ENCODE data around the gene DOCK1.
A peak's percentile ranks its signal among the peaks of the same experiment; 100 is the strongest.

The DOCK1 gene

DNA sequence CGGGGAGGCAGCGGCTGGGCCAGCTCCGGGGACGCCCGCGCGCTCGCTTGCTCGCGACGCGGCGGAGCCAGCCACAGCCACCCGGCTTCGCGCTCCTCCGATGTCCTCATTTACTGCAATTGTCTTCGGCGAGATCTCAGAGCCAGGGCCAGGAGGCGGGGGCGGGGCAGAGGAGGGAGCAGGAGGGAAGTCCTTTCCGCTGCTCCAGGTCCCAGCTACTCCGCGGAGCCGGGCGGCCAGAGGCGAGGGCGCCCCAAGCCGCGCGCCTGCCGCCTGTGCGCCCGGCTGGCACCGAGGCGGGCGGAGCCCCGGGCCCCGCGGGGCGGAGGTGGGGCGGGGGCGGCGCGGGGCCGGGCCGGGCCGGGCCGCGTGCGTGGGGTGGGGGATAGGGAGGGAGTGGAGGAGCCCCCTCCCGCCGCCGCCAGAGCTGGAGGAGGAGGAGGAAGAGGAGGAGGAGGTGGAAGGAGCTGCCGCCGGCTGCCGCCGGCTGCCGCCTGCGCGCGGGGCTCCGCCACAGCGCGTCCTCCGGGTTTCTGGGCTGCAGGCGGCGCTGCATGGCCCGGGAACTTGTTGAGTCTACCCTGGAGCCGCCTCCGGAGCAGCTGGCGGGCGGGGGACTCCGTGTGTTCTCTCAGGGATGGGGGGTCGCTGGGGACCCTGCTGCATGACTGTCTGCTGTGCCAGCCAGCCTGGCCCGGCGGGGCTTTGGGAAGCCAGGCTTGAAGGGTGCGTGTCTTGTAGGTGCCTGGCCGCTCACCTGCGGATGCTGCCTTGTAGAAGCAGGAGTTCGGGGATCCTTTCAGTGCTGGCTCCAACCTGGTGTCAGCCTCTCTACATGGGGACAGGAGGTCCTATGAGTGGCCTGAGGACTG, 291.3 kb downstream of the DOCK1 start, which contains the start of gene INSYN2A:
INSYN2A (minus strand) TSS at position 310 of the 872 bp plus-strand sequence. CDS start 20,196 bp downstream, outside the sequence.
- peaks cover 3% of the 10 kb centered on the region; the same call in 1 of the 2 replicates for H3K4me1 ChIP-seq (ENCODE audit: control insufficient read depth, insufficient read depth, low read length)
- DNase-seq (ENCODE audit: low read depth, low spot score), result no peak
- H3K27me3 ChIP-seq (ENCODE audit: control insufficient read depth, insufficient read depth, low read length), result peaks cover 5% of the 10 kb centered on the region; the same call in 1 of the 2 replicates
- H3K36me3 ChIP-seq (ENCODE audit: control insufficient read depth, insufficient read depth, low read length), result no peaks in the 10 kb centered on the region
- whole genome bisulfite sequencing (ENCODE audit: insufficient coverage, insufficient read length), result no CpG with 5 or more reads among the region's 81 CpGs
- no peak within 1 kb of the TSS for H3K27ac ChIP-seq (ENCODE audit: low read length)
- H3K9me3 ChIP-seq (ENCODE audit: control insufficient read depth, insufficient read depth, low read length), result no peaks in the 10 kb centered on the region
- peak within 1 kb of the TSS; percentile 40; the same call in 1 of the 2 replicates for H3K4me3 ChIP-seq (ENCODE audit: low read length)

DNA sequence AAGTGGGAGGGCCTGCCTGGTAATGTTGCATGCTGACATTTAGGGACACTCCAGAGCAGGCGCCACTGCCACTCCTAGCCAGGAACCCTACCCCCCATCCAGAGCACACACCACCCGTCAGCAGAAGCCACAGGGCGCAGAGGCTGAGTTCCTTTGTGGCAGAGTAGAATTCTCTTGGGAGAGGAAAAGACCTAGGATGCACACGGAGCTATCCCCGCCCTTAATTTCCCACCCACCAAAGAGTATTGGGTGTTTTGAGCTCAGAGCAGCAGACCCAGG, 291.9 kb downstream of the DOCK1 start:
- Histone ChIP-seq H3K4me3 (ENCODE audit: low read length) (peak overlapping the region; percentile 40; the same call in 1 of the 2 replicates), H3K36me3 (ENCODE audit: control insufficient read depth, insufficient read depth, low read length) (no peaks in the 10 kb centered on the region), H3K4me1 (ENCODE audit: control insufficient read depth, insufficient read depth, low read length) (peaks cover 3% of the 10 kb centered on the region; the same call in 1 of the 2 replicates), H3K27me3 (ENCODE audit: control insufficient read depth, insufficient read depth, low read length) (peaks cover 5% of the 10 kb centered on the region; the same call in 1 of the 2 replicates), H3K9me3 (ENCODE audit: control insufficient read depth, insufficient read depth, low read length) (no peaks in the 10 kb centered on the region), H3K27ac (ENCODE audit: low read length) (no peak overlapping the region)
- no CpG with 5 or more reads among the region's 5 CpGs for WGBS (ENCODE audit: insufficient coverage, insufficient read length)
- DNase-seq (ENCODE audit: low read depth, low spot score), result no peak

DNA sequence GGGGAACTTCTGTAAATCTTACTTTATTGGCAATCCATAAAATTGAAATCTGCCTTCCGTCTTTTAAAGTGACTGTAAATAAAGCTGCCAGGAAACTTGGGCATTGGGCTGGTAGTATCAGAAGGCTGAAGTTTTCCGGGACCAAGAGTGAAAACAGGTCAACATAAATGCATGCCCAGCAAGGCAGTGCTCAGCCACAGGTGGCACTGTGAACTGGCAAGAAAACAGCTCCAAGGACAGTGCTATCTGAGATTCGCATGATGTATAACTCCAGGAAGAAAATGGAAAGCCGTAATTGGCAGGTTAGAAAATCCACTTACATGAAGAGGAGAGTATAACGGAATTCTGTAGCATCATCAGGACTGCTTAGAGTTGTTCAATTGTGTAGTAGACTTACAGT, 293.1 kb downstream of the DOCK1 start:
- H3K4me3 ChIP-seq (ENCODE audit: low read length), result no peak overlapping the region
- H3K9me3 ChIP-seq (ENCODE audit: control insufficient read depth, insufficient read depth, low read length), result no peaks in the 10 kb centered on the region
- DNase-seq (ENCODE audit: low read depth, low spot score), result no peak
- no peaks in the 10 kb centered on the region for H3K36me3 ChIP-seq (ENCODE audit: control insufficient read depth, insufficient read depth, low read length)
- H3K4me1 ChIP-seq (ENCODE audit: control insufficient read depth, insufficient read depth, low read length), result peaks cover 3% of the 10 kb centered on the region; the same call in 1 of the 2 replicates
- H3K27ac ChIP-seq (ENCODE audit: low read length), result no peak overlapping the region
- H3K27me3 ChIP-seq (ENCODE audit: control insufficient read depth, insufficient read depth, low read length), result peaks cover 5% of the 10 kb centered on the region; the same call in 1 of the 2 replicates
- WGBS (ENCODE audit: insufficient coverage, insufficient read length), result no CpG with 5 or more reads among the region's 5 CpGs

DNA sequence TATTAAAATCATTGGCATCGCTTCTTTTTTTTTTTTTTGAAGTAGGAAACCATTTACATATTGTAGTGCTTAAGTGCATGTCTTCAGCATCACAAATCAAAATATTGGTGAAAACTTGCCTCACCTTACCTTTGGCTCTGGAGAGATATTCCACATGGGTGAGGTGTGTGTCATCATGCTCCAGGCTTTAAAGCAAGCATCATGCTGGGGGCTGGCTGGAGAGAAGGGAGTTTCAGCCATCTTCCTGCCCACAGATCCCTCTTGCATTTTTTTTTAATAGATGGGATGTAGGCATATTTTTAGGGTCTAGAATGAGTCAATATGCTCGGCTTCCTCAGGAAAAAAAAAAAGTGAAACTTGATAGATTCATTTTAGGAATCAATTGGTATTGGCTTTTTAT, 293.5 kb downstream of the DOCK1 start:
- DNase-seq (ENCODE audit: low read depth, low spot score), result no peak
- peaks cover 3% of the 10 kb centered on the region; the same call in 1 of the 2 replicates for H3K4me1 ChIP-seq (ENCODE audit: control insufficient read depth, insufficient read depth, low read length)
- no CpG with 5 or more reads among the region's 2 CpGs for WGBS (ENCODE audit: insufficient coverage, insufficient read length)
- H3K36me3 ChIP-seq (ENCODE audit: control insufficient read depth, insufficient read depth, low read length), result no peaks in the 10 kb centered on the region
- H3K27ac ChIP-seq (ENCODE audit: low read length), result no peak overlapping the region
- H3K9me3 ChIP-seq (ENCODE audit: control insufficient read depth, insufficient read depth, low read length), result no peaks in the 10 kb centered on the region
- H3K4me3 ChIP-seq (ENCODE audit: low read length), result no peak overlapping the region
- H3K27me3 ChIP-seq (ENCODE audit: control insufficient read depth, insufficient read depth, low read length), result peaks cover 5% of the 10 kb centered on the region; the same call in 1 of the 2 replicates

DNA sequence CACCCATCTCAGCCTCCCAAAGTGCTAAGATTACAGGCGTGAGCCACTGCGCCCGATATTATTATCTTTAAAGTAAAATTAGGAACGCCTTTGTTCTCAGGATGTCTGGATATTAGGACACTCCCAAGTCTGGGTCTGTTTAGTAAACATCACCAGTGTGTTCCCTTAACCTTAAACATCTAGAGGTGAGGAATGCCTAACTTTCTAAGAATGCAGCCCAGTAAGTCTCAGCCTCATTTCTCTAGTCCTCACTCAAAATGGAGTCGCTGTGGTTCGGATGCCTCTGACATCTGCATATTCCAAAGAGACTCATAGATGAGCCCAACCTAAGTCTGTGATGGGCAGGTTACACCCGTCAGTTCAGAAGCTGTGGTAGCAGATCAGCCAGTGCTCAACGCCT, 295.4 kb downstream of the DOCK1 start:
- H3K4me1 ChIP-seq (ENCODE audit: control insufficient read depth, insufficient read depth, low read length), result peaks cover 3% of the 10 kb centered on the region; the same call in 1 of the 2 replicates
- no peaks in the 10 kb centered on the region for H3K9me3 ChIP-seq (ENCODE audit: control insufficient read depth, insufficient read depth, low read length)
- H3K27ac ChIP-seq (ENCODE audit: low read length), result no peak overlapping the region
- no peak overlapping the region for H3K4me3 ChIP-seq (ENCODE audit: low read length)
- H3K36me3 ChIP-seq (ENCODE audit: control insufficient read depth, insufficient read depth, low read length), result no peaks in the 10 kb centered on the region
- WGBS (ENCODE audit: insufficient coverage, insufficient read length), result no CpG with 5 or more reads among the region's 8 CpGs
- DNase-seq (ENCODE audit: low read depth, low spot score), result no peak
- no peaks in the 10 kb centered on the region; the same call in 1 of the 2 replicates for H3K27me3 ChIP-seq (ENCODE audit: control insufficient read depth, insufficient read depth, low read length)

DNA sequence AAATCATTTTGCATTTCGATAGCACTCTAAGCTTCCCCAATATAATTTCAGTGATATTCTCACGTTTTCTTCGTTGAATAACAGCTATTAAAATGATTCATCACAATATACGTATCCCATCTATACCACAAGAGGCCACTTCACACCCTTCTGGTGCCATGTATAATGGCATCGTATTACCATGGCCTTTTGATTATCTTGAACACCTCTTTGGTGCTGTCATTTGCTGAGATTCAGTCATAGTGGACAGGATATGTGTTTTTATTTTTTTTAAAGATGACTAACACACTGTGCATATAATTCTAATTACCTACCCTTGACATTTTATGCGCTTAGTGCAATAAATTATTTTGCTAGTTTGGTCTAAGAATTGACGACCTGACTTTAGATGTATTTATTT, 297.8 kb downstream of the DOCK1 start:
- WGBS (ENCODE audit: insufficient coverage, insufficient read length), result 100% methylated on average over 3 of the region's 7 CpGs

DNA sequence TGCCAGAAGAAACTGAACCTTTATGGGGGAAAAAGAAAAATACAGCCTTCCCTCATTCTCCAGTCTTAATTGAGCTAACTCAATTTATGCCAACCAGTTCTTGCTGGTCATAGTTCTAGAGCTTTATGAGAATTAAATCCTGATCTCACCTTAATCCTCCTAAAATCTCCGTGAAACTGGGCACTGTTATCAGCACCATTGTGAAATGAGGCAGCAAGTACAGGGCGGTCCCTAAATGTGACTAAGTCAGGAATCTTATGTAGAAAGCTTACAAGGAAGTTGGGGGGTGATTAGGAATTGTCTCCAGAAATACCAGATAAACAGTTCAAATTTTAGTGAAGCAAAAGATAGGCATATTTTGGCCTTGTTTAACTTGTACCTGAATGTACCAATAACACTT, 301.9 kb downstream of the DOCK1 start:
- Histone ChIP-seq H3K4me1 (ENCODE audit: control insufficient read depth, insufficient read depth, low read length) (peaks cover 5% of the 10 kb centered on the region; the same call in 1 of the 2 replicates), H3K36me3 (ENCODE audit: control insufficient read depth, insufficient read depth, low read length) (no peaks in the 10 kb centered on the region), H3K4me3 (ENCODE audit: low read length) (no peak overlapping the region), H3K27ac (ENCODE audit: low read length) (no peak overlapping the region), H3K27me3 (ENCODE audit: control insufficient read depth, insufficient read depth, low read length) (no peaks in the 10 kb centered on the region), H3K9me3 (ENCODE audit: control insufficient read depth, insufficient read depth, low read length) (no peaks in the 10 kb centered on the region)
- DNase-seq (ENCODE audit: low read depth, low spot score), result no peak
- no CpG with 5 or more reads among the region's 2 CpGs for WGBS (ENCODE audit: insufficient coverage, insufficient read length)

More for the DNA sequence above, 297.8 kb downstream of the DOCK1 start:
- Histone ChIP-seq H3K36me3 (ENCODE audit: control insufficient read depth, insufficient read depth, low read length) (no peaks in the 10 kb centered on the region), H3K4me1 (ENCODE audit: control insufficient read depth, insufficient read depth, low read length) (no peaks in the 10 kb centered on the region), H3K9me3 (ENCODE audit: control insufficient read depth, insufficient read depth, low read length) (no peaks in the 10 kb centered on the region), H3K27me3 (ENCODE audit: control insufficient read depth, insufficient read depth, low read length) (no peaks in the 10 kb centered on the region), H3K4me3 (ENCODE audit: low read length) (no peak overlapping the region), H3K27ac (ENCODE audit: low read length) (no peak overlapping the region)
- DNase-seq (ENCODE audit: low read depth, low spot score), result no peak

DNA sequence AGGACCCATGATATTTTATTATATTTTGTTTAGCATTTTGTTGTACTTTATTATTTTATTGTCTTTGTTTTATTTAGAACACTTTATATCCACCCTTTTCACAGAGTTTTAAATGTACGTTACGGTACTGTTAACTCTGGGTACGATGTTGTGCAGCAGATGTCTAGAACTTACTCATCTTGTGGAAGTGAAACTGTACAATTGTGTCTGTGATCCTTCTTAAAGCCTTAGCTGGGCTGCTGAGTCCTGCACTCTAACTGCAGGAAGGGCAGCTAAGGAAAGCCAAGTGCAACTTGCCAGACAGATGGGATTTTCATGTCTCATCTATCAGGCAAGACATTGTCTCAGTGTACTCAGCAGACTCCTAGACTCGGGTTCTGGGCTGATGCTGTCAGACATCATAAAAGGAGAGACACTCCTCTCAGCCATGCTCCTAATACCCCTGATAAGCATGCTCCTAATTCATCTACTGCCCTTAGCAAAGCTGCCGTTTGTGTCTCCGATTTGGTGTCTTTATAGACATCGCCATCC, 305.8 kb downstream of the DOCK1 start:
- H3K9me3 ChIP-seq (ENCODE audit: control insufficient read depth, insufficient read depth, low read length), result no peaks in the 10 kb centered on the region
- H3K27me3 ChIP-seq (ENCODE audit: control insufficient read depth, insufficient read depth, low read length), result no peaks in the 10 kb centered on the region
- no peak overlapping the region for H3K4me3 ChIP-seq (ENCODE audit: low read length)
- no peak overlapping the region for H3K27ac ChIP-seq (ENCODE audit: low read length)
- H3K36me3 ChIP-seq (ENCODE audit: control insufficient read depth, insufficient read depth, low read length), result no peaks in the 10 kb centered on the region
- WGBS (ENCODE audit: insufficient coverage, insufficient read length), result no CpG with 5 or more reads among the region's 7 CpGs
- DNase-seq (ENCODE audit: low read depth, low spot score), result no peak
- H3K4me1 ChIP-seq (ENCODE audit: control insufficient read depth, insufficient read depth, low read length), result peaks cover 7% of the 10 kb centered on the region; the same call in 1 of the 2 replicates

DNA sequence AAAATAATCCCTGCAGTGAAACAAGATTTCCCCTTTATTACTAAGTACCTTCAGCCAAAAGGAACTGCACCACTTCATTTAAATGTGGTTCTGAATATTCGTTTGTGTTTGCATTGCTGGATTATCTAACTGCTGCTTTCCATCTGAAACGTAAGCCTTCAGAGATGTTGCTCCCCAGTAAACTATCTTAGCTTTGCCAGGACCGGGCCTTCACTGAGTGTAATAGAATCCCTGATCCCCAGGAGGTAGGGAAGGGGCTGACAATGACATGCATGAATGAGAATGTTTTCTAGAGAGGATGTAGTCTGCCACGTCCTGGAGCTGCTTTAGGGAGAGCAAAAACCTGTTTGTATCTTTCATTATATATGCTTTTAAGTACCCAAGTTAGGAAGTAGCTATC, 310.6 kb downstream of the DOCK1 start:
- H3K27me3 ChIP-seq (ENCODE audit: control insufficient read depth, insufficient read depth, low read length), result no peaks in the 10 kb centered on the region
- H3K27ac ChIP-seq (ENCODE audit: low read length), result no peak overlapping the region
- H3K4me1 ChIP-seq (ENCODE audit: control insufficient read depth, insufficient read depth, low read length), result peaks cover 2% of the 10 kb centered on the region; the same call in 1 of the 2 replicates
- no peak for DNase-seq (ENCODE audit: low read depth, low spot score)
- H3K4me3 ChIP-seq (ENCODE audit: low read length), result no peak overlapping the region
- no peaks in the 10 kb centered on the region for H3K36me3 ChIP-seq (ENCODE audit: control insufficient read depth, insufficient read depth, low read length)
- no peaks in the 10 kb centered on the region for H3K9me3 ChIP-seq (ENCODE audit: control insufficient read depth, insufficient read depth, low read length)
- WGBS (ENCODE audit: insufficient coverage, insufficient read length), result no CpG with 5 or more reads among the region's 4 CpGs

DNA sequence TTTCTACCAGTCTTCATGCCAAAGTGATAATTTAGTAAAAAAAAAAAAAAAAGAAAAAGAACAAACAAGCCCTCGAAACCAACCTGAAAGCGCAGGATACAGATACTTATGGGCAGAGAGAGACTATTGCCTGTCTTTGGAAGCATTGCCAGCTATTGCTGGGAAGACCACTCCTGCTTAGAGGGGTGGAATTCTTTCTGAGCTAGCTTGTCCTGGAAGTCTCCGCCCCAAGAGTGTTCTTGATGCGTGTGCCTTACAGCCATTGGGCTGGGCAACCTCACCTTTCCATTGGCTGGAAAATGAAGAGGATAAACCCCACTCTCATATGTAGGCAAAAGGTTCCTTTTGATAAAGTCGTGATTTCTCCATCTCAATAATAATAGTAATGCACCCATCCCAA, 311.0 kb downstream of the DOCK1 start:
- Histone ChIP-seq H3K9me3 (ENCODE audit: control insufficient read depth, insufficient read depth, low read length) (no peaks in the 10 kb centered on the region), H3K4me3 (ENCODE audit: low read length) (no peak overlapping the region), H3K27me3 (ENCODE audit: control insufficient read depth, insufficient read depth, low read length) (no peaks in the 10 kb centered on the region), H3K4me1 (ENCODE audit: control insufficient read depth, insufficient read depth, low read length) (peaks cover 2% of the 10 kb centered on the region; the same call in 1 of the 2 replicates), H3K36me3 (ENCODE audit: control insufficient read depth, insufficient read depth, low read length) (no peaks in the 10 kb centered on the region), H3K27ac (ENCODE audit: low read length) (no peak overlapping the region)
- DNase-seq (ENCODE audit: low read depth, low spot score), result no peak
- no CpG with 5 or more reads among the region's 5 CpGs for WGBS (ENCODE audit: insufficient coverage, insufficient read length)

Data from iPS DF 6.9 (cell line).